Left forelimb (tissue), 1 donor: ENCODE results near the gene TRPC4AP.

Source experiments
- DNase-seq: peaks from one replicate; pipeline ENCODE4 v3.0.0-alpha.2; 2018; ENCODE audit warnings: low spot score

TRPC4AP gene

DNA sequence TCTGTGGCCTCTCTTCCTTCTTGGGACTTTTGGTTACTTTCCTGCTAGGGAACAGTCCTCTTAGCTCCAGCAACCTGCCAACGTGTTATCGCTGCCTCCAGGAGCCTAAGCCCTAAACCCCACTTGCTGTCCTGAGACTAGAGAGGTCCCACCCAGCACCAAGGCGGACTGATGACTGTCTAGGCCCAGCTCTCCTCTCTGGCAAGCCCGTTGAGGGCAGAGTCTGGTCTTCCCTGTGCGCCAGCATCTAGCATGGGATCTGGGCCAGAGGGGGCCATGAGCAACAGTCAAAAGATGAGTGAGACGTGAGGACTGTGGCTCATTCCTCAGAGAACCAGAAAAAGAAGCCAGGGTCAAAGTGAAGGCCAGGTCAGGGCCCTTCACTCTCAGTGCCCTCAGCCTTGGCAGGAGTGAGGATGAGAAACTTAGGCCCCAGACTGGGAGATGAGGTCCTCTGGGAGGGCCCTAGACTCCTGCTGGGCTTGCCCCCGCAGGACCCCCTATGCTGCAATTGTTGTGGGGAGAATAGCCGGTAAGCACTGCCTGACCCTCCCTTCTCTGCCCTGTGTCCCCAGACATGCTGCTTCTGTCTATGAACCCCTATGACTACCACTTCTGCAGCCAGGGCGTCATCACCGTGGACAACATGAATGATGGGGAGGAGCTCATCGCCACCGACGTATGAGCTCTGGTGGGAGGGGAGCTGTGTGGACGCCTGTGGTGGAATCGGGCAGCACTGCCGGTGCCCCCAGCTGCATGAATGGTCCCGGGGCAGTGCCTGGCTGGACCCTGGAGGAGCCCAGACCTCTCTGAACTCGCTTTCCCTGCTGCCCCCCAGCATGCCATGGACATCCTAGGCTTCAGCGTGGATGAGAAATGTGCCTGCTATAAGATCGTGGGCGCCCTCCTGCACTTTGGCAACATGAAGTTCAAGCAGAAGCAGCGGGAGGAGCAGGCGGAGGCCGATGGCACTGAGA lies 106.0 kb downstream of the TRPC4AP start:
- DNase-seq = no peak

DNA sequence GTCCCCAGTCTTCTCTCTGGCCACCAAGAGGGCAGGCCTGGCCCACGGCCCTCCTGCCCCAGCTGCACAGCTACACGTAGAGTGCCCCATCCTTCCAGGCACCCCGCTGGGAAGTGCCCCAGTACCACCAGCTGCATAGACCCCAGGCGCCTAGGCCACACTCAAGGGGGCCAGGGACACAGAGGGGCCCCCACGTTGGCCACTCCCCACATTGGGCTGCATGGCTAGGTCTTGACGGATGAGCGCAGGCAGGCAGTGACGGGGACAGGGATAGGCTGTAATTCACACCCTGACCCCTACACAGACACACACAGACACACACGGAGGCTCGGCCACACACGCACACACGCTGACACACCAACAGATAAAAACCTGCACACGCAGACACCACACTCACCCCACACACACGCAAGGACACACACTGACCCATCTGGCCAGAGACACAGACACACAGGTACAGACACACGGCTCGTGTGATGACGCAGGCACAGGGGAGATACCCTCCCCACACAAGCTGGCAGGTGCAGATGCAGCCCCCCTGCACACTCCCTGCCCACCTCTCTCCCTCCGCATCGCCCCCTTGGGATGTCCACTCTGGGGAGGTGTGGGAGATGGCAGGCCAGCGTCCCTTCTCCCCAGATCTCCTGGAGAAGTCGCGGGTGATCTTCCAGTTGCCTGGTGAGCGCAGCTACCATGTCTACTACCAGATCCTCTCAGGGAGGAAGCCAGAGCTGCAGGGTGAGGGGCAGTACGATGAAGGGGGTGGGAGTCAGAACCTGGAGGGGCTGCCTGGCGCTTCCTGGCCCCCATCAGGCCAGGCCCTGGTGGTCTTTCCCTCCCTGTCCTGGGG lies 106.9 kb downstream of the TRPC4AP start:
- no peak for DNase-seq

DNA sequence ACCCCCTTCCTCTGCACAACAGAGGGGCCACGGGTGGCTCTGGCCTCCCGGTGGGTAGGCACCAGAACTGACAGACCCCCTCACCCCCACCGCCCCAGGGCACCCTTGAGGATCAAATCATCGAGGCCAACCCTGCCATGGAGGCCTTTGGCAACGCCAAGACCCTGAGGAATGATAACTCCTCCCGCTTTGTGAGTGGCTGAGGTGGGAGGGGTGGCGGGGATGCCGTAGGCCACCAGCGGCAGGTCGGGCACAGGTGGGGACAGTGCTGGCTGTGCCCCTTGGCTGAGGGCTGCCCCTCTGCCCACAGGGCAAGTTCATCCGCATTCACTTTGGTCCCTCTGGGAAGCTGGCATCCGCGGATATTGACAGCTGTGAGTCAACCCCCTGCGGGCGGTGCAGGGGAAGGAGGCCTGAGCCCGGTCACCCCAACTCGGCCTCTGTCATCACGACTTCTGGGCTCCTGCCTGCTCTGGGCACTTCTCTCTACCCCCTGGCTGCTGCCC lies 107.8 kb downstream of the TRPC4AP start:
- no peak for DNase-seq

DNA sequence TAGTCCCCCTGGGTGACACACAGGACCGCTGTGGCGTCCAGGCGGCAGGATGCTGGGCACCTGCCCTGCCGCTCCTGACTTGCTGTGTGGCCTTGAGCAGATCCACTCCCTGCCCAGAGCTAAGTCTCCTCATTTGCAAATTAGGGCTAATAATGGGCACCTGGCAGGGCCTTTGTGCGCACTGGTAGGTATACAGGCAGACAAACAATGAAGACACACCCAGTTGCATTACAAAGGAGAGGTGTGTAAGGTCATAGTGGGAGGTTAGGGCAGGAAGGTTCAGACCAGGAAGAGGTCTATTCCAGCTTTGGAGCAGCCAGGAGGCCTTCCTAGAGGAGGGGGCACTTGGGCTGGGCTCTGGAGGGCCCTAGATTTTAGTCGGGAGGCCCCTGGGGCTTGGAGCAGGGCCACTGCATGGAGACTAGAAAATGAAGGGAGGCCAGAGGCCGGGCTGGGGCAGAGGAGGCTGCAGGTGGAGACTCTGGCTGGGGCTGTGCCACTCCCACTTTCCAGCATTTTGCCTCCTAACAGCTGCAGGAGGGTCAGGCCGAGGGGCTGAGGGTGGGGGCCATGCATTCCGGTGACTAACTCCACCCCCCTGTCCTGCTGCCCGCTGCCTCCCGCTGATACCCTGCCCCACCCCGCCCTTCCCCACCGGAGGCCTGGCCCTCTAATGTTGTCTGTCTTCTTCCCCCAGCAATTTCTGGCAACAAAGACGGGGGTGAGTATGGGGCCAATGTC lies 108.4 kb downstream of the TRPC4AP start:
- no peak for DNase-seq

DNA sequence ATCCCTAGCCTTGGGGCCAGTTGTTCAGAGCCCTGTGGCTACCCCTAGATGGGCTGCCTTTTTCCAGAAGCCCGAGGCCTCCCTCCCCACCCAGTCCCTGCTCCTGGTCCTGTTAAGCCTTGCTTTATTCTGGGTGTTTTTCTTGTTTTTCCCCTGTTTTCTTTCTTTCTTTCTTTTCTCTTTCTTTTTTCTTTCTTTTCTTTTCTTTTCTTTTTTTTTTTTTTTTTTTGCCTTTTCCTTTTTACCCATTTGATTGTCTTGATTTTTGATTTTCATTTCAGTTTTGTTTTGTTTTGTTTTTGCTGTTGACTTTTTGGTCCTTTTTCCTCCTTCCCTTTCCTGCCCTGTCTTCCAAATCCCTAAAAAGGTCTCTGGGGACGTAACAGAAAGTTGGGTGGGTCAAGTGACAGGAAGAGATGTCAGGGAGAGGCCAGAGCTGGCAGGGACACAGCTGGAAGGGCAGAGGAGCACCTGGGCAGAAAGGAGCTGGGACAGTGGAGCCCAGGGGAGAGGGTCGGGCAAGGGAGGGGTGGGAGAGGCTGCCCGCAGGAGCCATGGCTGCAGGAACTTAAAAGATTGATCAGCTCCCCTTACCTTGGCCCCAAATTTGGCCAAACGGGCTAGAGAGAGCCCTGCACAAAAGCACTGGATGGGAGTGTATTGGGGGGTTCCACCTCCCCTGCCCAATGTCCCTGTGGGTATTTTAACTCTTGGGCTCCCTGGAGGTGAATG lies 109.4 kb downstream of the TRPC4AP start:
- DNase-seq = no peak

DNA sequence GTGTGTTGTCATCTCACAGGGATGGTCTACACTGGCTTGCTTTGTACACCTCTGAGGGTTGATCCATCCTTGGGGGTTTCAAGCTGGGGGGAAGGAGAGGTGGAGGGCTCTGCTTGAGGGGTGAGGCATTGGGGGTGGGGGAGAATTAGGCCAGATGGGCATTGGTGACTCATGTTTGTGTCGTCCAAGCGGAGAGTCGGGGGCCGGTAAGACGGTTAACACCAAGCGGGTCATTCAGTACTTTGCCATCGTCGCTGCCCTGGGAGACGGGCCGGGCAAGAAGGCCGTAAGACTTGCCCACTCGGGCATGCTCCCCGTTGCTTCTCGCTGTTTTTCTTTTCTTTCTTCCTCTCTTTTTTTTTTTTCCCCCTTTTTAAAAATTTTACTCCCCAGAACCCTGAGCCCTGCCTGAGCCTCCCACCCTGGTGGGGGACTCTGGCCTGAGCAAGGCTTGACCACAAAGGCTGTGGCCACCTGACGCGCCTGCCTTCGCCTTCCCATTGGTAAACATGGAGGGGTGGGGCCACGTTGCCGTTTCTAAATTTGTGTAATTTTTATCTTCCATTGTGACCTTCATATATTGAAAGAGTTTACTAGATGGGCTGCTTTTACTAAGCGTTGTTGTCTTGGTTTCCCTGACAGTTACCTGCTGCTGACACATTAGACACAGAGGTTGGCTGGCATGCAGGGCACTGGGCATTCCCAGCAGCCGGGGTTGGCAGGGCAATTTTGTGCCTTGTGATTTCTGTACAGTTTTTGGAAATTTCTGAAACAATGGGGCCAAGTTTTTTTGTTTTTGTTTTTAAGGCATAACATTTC lies 110.1 kb downstream of the TRPC4AP start:
- no peak for DNase-seq

DNA sequence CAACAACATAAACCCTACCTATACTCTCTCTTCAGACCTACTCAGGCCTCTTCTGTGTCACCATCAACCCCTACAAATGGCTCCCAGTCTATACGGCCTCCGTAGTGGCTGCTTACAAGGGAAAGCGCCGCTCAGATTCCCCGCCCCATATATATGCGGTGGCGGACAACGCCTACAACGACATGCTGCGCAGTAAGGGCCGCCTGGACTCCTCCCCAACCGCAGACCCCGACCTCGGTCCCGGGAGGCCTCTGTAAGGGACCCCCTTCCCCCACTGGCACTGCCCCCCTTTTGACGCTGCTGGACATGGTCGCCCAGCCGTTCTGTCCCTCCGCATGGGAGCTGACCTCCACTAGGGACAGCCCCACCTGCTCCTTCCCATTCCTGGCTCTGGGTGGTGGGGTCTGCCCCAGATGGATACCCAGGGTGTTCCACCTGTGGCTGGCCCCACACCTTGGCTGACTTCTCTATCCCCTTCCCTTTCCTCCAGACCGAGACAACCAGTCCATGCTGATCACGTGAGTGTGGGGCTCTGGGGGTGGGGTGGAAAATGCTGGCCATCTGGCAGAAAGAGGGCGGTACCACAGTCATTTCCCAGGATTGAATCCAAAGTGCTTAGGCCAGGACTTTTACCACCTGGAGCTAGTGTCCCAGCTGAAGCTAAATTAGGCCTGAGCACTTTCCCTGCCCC lies 111.9 kb downstream of the TRPC4AP start:
- DNase-seq = no peak

DNA sequence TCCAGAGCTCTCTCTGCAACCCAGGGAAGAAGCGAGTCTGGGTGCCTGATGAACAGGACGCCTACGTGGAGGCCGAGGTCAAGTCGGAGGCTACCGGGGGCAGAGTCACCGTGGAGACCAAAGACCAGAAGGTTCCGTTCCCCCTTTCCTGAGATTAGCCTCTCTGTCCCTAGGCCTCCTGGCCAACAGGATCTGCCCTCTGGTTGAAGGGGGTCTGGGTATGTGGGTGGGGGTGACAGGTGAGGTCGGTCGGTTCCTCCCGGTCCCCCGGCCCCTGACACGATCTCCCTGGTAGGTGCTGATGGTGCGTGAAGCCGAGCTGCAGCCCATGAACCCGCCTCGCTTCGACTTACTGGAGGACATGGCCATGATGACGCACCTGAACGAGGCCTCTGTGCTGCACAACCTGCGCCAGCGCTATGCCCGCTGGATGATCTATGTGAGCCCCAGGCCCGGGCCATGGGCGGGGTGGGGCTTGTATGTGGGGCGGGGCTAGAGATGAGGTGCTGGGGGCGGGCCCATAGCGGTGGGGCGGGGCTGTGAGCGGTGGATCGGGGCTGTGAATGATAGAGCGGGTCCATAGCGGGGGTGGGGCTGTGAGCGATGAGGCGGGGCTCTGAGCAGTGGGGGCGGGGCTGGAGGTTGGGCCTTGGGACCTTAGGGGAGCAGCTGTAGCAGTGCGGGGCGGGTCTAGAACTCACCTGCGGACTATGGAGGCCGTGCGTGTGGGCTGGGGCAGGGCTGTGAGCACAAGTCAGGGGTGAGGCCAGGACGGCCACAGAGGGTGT lies 113.0 kb downstream of the TRPC4AP start:
- no peak for DNase-seq

DNA sequence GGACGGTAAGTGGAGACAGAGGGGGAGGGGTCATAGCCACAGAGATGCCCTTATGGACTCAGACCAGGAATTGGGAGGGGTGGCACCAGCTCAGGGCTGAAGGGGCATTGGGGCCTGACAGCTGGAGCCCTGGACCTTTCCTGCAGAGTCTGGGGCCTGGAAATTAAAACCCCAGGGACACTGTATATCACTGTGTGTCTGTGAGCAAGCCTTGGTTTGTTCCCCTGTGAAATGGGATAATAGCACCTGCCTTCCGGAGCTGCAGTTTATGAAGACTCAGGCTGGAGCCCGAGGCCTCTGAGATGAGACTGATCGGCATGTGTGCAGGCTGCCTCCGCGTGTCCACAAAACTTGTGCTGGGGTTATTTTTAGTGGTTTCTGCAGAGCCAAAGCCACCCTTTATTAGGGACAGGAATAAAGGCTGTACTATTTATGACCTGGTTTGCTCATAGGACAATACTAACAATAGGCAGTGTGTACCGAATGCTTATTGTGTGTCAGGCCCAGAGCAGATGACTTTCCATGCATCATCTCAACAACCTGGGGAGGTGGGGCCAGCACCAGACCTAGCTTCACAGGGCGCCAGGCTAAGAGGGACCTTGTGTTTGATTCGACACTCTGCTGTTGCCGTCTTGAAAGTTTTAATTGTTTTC lies 114.4 kb downstream of the TRPC4AP start:
- no peak for DNase-seq

DNA sequence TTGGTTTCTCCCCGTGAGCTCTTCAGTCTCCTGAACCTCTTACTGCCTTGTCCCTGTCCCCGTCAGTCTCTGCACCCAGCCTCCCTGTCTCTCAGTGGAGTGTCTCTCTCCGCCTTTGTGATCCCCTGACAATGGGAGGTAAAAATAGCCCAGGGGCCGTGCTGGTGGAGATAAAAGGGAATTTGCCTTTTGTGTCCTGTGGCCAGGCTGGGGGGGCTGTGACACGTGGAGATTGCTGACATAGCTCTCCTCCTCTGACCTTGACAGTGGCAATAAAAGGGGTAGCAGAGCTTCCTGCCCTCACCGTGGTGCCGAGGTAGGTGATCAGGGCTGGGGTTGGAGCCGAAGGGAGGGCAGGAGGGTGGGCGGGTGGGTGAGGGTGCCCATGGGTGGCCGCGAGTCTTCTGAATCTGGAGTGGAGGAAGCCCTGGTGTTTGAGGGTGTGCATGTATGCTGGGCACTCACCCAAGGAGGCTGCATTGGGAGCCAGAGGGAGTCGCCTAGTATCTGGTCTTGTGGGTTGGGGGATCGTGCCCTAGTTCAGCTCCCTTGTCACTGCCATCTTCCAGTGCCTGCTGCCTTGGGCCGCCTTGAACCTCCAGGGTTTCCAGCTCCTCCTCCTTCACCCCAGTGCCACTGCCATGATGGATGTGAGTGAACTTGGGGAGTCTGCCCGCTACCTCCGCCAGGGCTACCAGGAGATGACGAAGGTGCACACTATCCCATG lies 115.1 kb downstream of the TRPC4AP start:
- no peak for DNase-seq

DNA sequence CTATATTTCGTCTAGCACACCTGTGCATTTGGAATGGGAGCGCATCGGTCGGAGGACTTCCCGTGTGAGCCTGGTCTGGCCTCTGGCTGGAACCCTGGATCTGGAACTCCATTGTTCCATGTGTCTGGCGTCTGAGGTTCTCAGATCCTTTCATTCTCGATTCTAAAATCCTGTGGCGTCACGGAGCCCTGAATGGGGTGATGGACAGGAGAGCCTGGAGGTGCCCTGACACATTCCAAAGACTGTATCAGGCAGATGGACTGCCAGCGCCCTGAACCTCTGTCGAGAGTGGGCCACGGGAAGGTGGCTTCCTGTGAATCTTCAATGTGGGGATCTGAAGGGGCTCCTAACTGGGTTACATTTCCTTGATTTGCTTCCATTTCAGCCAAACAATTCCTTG lies 116.3 kb downstream of the TRPC4AP start:
- DNase-seq = no peak

DNA sequence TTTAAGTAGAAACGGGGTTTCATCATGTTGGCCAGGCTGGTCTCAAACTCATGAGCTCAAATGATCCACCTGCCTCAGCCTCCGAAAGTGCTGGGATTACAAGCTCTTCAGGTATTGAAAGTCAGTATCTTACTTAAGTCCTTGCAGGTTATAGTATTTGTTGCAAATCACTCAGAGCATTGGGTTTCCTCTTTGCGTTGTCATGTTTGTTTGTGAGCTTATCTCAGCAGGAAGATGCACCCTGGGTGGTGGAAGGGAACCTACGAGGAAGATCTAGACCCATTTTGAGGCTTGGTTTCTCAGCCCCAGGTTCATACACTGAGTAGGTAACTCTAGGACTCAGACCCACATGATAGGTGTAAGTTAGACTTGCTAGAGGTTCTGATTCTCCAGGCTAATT lies 118.4 kb downstream of the TRPC4AP start:
- DNase-seq = no peak

DNA sequence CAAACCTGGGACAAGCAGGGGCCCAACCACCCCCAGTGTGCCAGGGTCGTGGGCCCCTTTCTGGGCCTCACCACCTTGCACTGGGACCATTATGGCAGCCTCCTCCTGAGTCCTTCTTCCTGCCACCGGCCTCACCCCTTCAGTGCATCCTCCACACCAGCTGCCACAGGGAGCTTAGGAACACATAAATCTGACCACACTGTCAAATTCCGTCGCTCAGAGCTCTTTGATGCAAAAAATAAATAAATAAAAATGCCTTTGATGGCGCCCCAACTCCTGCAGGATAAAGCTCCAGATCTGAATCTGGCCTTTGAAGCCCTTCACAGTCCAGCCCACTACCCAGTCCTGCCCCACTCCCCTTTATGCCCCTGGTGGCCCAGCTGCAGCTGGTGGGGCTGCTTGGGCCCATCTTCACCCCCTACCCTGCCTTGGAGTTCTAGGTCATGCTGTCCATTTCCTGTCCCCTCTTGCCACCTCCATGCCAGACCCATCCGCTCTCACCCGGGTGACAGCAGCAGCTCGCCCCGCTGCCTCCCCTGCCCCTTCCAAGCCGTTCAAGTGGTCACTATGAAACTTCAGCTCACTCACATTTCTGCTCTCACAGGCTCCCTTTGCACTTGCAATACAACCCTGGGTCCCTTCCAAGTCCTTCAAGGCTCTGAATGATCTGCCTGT lies 120.9 kb downstream of the TRPC4AP start:
- DNase-seq = peak; percentile 46

DNA sequence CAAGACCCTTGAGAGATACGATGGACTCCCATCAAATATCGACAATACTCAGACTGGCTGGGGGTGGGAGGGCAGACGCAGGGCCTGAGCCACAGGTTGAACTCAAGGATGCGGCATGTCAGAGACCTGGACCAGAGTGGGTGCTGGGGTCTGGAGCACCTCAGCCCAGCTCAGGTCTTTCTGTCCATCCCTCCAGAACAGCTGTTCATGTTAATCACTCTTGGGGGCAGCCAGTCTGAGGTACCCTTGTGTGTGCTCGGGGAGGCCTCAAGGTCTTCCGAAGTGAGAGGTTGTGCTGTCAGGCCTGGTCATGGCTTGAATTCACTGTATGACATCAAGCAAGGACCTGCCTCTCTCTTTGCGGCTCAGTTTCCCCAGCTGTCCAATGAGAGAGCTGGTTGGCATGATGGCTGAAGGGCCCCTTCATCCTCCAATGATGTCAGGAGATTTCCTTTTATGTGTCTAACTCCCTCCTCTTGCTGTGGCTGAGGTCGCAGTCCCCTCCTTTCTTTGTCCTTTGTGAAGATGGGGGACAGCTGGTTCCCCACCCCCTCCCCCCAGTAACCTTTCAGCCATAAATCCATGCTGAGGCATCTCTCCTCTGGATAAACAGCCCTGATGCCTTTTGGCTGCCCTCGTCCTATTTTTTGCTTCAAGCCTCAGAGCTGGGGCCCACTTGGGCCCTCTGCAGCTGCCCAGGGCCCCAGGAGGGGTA lies 121.6 kb downstream of the TRPC4AP start:
- DNase-seq = peak; percentile 61

DNA sequence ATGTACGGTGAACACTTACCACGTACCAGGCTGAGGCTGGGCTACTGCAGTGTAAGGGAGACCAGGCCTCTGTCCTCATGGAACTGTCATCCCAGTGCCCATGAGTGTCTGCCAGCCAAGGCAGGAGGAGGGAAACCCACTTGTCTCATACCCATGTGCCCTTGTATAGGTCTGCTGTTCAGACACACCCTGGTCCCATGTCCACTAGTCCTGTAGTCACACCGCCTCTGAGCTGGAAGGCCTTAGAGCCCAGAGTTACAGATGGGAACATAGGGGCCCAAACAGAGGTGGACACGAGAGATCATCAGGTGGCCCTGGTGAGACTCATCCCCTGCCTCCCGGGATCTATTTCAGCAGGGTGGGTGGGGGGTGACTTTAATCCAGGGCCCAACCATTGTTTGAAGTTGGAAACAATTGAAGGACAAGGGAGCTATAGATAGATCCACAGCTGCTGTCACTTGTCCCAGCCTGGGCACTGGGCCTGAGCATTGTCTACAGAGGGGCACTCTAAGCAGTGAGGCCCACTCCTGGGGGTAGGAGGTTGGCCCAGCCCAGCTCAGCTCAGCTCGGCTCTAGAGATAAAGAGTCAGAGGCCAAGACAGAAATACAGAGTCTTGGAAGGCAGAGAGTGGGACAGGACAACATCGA lies 122.3 kb downstream of the TRPC4AP start:
- DNase-seq = no peak
